CD4-positive, alpha-beta T cell treated with Interleukin-10 for 1 hour (primary cell): ENCODE data around the gene ATG7.
A peak's percentile ranks its signal among the peaks of the same experiment; 100 is the strongest.
"Not testable (repeated sequence)": the region's sequence is repeated elsewhere in the genome, so short reads cannot be mapped to it uniquely, and the experiment has no call there.

Experiments used
- DNase-seq: peaks from one replicate; pipeline ENCODE4 v3.0.0-alpha.2; 2020

Gene ATG7

GRCh38 chr3:11302444-11302843, 30.2 kb downstream of the ATG7 start:
- DNase-seq, result no peak

GRCh38 chr3:11304175-11304574, 32.0 kb downstream of the ATG7 start:
- DNase-seq, result no peak

GRCh38 chr3:11305509-11305908, 33.3 kb downstream of the ATG7 start:
- DNase-seq, result no peak

DNA sequence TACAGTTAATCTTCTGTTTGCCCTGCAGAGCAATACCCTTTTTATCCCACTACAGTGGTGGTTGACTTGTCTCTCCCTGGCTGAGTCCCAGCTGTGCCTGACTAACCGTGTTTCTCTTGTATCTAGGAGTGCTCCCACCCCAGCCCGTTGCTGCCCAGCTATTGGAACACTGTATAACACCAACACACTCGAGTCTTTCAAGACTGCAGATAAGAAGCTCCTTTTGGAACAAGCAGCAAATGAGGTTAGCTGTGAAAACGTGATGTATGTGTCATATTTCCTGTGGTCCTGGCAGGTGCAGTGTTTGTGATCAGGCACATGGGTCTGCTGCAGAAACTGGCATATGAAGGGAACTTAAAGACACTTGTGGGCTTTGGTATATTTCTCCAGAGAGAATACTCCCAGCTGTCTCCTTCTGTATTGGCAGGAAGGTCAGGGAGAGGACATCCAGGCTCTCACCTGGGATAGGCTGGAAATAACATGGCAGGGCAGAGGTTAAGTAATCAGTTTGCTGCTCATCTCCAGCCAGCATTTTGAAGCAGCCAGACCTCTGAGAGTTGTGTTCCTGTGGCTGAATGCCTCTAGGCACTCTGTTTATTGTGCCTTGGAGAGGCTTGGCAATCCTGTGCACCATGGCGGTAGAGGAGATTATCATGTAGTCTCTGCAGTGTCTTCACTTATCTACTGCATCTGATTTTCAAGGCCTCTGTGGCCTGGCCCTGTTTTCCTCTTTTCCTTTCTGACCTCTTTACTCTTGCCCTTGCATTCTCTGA, 34.8 kb downstream of the ATG7 start:
- DNase-seq, result peak; percentile 34

DNA sequence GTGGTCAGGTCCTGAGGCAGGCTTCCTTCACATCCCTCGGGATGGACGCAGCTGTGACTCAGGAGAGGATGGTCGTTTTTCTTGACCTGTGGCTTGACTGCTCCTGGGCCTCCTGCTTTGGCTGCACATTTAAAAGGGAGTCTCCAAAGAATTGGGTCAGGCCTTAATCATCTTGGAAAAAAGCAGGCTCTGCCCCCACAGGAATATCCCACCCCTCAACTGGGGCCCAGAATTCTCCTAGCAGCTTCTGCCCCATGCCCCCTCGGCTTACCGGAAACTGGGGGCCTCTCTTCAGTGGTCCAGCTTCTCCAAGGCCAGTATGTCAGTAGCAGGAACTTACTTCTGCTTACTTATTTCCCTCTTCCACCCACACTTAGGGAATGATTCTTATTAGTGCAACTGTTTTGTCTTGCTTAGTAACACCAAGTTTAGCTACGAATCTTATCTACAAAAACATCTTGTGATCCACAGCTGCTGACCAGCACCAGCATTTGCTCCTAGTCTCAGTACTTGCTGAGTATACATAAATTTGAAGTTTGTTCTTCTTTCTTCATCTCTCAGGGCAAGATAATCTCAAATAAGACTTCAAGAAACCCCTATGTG, 35.7 kb downstream of the ATG7 start:
- no peak for DNase-seq

- DNase-seq, result no peak
These were observed 38.1 kb downstream of the ATG7 start for GRCh38 chr3:11310258-11310657.

- no peak for DNase-seq
These were observed 40.0 kb downstream of the ATG7 start for GRCh38 chr3:11312166-11312565.

DNA sequence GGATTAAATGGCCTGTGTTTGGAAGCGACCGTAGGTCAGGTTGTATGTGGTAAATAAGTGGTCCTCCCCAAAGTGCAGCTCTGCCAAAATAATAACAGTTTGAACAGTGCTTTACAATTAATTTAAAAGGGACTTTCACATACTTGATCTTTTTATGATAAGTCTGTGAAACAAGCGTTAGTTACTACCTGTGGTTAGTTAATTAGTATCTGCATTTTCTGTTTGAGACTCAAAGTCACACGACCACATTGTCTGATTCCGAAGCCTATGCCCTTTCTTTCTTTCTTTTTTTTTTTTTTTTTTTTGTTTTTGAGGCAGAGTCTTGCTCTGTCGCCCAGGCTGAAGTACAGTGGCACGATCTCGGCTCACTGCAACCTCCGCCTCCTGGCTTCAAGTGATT, 45.1 kb downstream of the ATG7 start:
- DNase-seq, result no peak

DNA sequence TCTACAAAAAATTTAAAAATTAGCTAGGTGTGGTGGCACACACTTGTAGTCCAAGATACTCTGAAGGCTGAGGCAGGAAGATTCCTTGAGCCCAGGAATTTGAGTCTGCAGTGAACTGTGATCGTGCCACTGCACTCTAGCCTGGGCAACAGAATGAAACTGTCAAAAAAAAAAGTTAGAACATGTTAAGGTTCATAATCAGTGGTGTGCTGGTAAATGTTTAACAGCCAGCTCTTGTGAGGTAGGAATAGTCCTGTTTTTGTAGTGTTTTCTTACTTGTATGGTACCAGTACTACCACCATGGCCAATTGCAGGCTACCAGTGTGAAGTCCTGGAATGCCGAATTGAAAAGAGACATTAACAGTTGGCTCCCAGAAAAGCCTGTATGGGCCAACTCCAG, 50.7 kb downstream of the ATG7 start:
- DNase-seq, result no peak

GRCh38 chr3:11323813-11324212, 51.6 kb downstream of the ATG7 start:
- no peak for DNase-seq

DNA sequence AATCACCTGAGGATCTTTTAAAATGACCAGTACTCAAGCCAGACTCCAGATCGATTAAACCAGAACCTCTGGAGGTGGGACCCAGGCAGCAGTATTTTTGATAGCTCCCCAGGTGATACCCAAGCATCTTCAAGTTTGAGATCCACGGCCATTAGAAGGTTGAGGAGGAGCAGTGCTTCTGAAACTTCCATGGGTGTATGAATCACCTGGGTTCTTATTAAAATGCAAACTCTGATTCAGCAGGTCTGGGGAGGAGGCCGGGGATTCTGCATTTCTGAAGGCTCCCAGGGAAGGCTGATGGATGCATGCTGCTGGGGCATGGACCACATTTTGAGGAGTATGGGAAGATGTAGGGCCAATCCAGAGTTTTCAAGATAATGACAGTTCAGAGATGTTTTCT, 55.4 kb downstream of the ATG7 start:
- DNase-seq, result no peak

GRCh38 chr3:11328196-11328945, 56.2 kb downstream of the ATG7 start:
- no peak for DNase-seq

DNA sequence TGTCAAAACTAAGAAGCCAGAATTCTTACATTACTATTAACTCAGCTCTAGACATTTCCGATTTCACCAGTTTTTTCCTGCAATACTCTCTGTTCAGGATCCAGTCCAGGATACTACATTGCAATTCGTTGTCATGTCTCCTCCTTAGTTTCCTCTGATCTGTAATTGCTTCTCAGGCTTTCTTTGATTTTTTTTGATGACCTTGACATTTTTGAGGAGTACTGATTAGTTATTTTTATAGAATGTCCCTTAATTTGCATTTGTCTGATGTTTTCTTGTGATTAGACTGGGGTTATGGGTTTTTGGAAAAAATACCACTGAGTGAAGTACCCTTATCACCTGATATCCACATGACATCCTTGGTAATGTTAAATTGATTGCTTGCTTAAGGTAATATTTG, 57.6 kb downstream of the ATG7 start:
- DNase-seq, result no peak

- no peak for DNase-seq
These were observed 58.9 kb downstream of the ATG7 start for GRCh38 chr3:11331101-11331500.

GRCh38 chr3:11335056-11335608, 62.9 kb downstream of the ATG7 start:
- peak; percentile 67 for DNase-seq

GRCh38 chr3:11339541-11339940, 67.3 kb downstream of the ATG7 start:
- no peak for DNase-seq

GRCh38 chr3:11346416-11346815, 74.2 kb downstream of the ATG7 start:
- DNase-seq, result no peak

DNA sequence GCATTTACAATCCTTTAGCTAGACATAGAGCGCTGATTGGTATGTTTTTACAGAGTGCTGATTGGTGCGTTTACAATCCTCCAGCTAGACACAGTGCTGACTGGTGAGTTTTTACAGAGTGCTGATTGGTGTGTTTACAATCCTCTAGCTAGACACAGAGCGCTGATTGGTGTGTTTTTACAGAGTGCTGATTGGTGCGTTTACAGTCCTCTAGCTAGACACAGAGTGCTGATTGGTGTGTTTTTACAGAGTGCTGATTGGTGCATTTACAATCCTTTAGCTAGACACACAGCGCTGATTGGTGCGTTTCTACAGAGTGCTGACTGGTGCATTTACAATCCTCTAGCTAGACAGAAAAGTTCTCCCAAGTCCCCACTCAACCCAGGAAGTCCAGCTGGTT, 76.7 kb downstream of the ATG7 start:
- not testable (repeated sequence) for DNase-seq

GRCh38 chr3:11349446-11349845, 77.2 kb downstream of the ATG7 start:
- no peak for DNase-seq

- no peak for DNase-seq
These were observed 78.2 kb downstream of the ATG7 start for GRCh38 chr3:11350374-11350773.

- no peak for DNase-seq
These were observed 79.3 kb downstream of the ATG7 start for GRCh38 chr3:11351451-11351850.

- DNase-seq, result no peak
These were observed 84.1 kb downstream of the ATG7 start for GRCh38 chr3:11356269-11356668.

DNA sequence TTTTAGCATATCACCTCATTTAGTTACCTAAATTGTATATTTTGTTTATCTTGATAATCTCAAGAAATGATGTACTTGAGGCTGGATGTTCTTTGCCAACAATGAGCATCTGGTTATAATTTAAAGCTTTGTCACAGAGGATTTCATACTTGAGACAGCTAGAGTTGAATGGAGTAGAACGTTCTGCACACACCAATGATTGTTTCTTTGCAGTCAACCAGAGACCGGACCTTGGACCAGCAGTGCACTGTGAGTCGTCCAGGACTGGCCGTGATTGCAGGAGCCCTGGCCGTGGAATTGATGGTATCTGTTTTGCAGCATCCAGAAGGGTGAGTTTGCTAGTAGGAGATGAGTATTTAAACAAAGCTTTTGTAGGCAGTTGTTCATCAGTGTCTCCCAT, 90.4 kb downstream of the ATG7 start:
- DNase-seq, result no peak

DNA sequence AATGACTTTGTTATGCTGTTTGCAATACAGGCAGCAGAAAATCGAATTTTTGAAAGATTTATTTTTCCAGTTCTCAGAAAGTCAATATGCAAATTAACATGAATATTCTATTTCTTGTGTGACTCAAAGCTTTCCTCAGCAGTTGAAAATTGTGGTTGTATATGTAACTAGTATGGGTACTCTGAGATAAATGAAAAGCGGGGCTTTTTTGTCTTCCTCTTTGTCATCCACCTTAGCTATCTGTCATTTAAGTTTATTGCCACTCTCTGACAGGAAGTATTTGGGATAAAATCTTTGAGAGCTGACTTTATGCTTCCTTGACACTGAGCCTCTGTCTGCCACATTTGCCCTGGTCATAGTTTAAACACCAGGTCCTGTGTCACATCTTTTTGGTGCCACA, 91.5 kb downstream of the ATG7 start:
- no peak for DNase-seq
